Measurements from ENCODE around the gene CNTLN.

Gene CNTLN

GRCh38 chr9:17134396-17135294 lies at the start of gene CNTLN:
Gene CNTLN (plus strand): TSS chr9:17135040. CDS start chr9:17135066, 26 bp downstream.
- peak; percentile 78 to 90 for DNase-seq (ENCODE audit: low read depth in 1 of 2, low spot score in 1 of 2)
- in situ Hi-C loops (cut with HindIII; ENCODE audit: low pct_unique_long_range_greater_than_20kb, low sequenced_read_pairs) = no loop called here
- no peak for TF ChIP-seq JUND (IDR thresholded peaks at IDR 0.05; ENCODE audit: low read depth)

- TF ChIP-seq JUND (IDR thresholded peaks at IDR 0.05; ENCODE audit: low read depth) = no peak
- no peak for DNase-seq (ENCODE audit: low read depth in 1 of 2, low spot score in 1 of 2)
- in situ Hi-C loops (cut with HindIII; ENCODE audit: low pct_unique_long_range_greater_than_20kb, low sequenced_read_pairs) = no loop called here
Measured at GRCh38 chr9:17088566-17088965, 46.3 kb upstream of the CNTLN start.

GRCh38 chr9:17090041-17090440 lies 44.8 kb upstream of the CNTLN start:
- in situ Hi-C loops (cut with HindIII; ENCODE audit: low pct_unique_long_range_greater_than_20kb, low sequenced_read_pairs) = no loop called here
- no peak for TF ChIP-seq JUND (IDR thresholded peaks at IDR 0.05; ENCODE audit: low read depth)
- no peak for DNase-seq (ENCODE audit: low read depth in 1 of 2, low spot score in 1 of 2)

GRCh38 chr9:17116400-17116837 lies 18.4 kb upstream of the CNTLN start:
- peak in 1 of 2 experiments; percentile 40 for DNase-seq (ENCODE audit: low read depth in 1 of 2, low spot score in 1 of 2)
- TF ChIP-seq JUND (IDR thresholded peaks at IDR 0.05; ENCODE audit: low read depth) = no peak
- in situ Hi-C loops (cut with HindIII; ENCODE audit: low pct_unique_long_range_greater_than_20kb, low sequenced_read_pairs) = no loop called here

GRCh38 chr9:17117372-17117771 lies 17.5 kb upstream of the CNTLN start:
- no peak for DNase-seq (ENCODE audit: low read depth in 1 of 2, low spot score in 1 of 2)
- in situ Hi-C loops (cut with HindIII; ENCODE audit: low pct_unique_long_range_greater_than_20kb, low sequenced_read_pairs) = no loop called here
- TF ChIP-seq JUND (IDR thresholded peaks at IDR 0.05; ENCODE audit: low read depth) = no peak

GRCh38 chr9:17120203-17120602 lies 14.6 kb upstream of the CNTLN start:
- TF ChIP-seq JUND (IDR thresholded peaks at IDR 0.05; ENCODE audit: low read depth) = no peak
- no peak for DNase-seq (ENCODE audit: low read depth in 1 of 2, low spot score in 1 of 2)
- in situ Hi-C loops (cut with HindIII; ENCODE audit: low pct_unique_long_range_greater_than_20kb, low sequenced_read_pairs) = no loop called here

- no peak for TF ChIP-seq JUND (IDR thresholded peaks at IDR 0.05; ENCODE audit: low read depth)
- DNase-seq (ENCODE audit: low read depth in 1 of 2, low spot score in 1 of 2) = no peak
- in situ Hi-C loops (cut with HindIII; ENCODE audit: low pct_unique_long_range_greater_than_20kb, low sequenced_read_pairs) = no loop called here
Measured at GRCh38 chr9:17121264-17121663, 13.6 kb upstream of the CNTLN start.

- in situ Hi-C loops (cut with HindIII; ENCODE audit: low pct_unique_long_range_greater_than_20kb, low sequenced_read_pairs) = no loop called here
- TF ChIP-seq JUND (IDR thresholded peaks at IDR 0.05; ENCODE audit: low read depth) = no peak
- DNase-seq (ENCODE audit: low read depth in 1 of 2, low spot score in 1 of 2) = no peak
Measured at GRCh38 chr9:17130291-17130690, 4.5 kb upstream of the CNTLN start.

GRCh38 chr9:17130725-17131124 lies 4.1 kb upstream of the CNTLN start:
- in situ Hi-C loops (cut with HindIII; ENCODE audit: low pct_unique_long_range_greater_than_20kb, low sequenced_read_pairs) = no loop called here
- TF ChIP-seq JUND (IDR thresholded peaks at IDR 0.05; ENCODE audit: low read depth) = no peak
- no peak for DNase-seq (ENCODE audit: low read depth in 1 of 2, low spot score in 1 of 2)

- no peak for TF ChIP-seq JUND (IDR thresholded peaks at IDR 0.05; ENCODE audit: low read depth)
- in situ Hi-C loops (cut with HindIII; ENCODE audit: low pct_unique_long_range_greater_than_20kb, low sequenced_read_pairs) = no loop called here
- DNase-seq (ENCODE audit: low read depth in 1 of 2, low spot score in 1 of 2) = no peak
Measured at GRCh38 chr9:17131494-17131893, 3.3 kb upstream of the CNTLN start.

GRCh38 chr9:17135295-17136160 lies 688 bp downstream of the CNTLN start:
- DNase-seq (ENCODE audit: low read depth in 1 of 2, low spot score in 1 of 2) = peak; percentile 7 to 22
- TF ChIP-seq JUND (IDR thresholded peaks at IDR 0.05; ENCODE audit: low read depth) = no peak
- in situ Hi-C loops (cut with HindIII; ENCODE audit: low pct_unique_long_range_greater_than_20kb, low sequenced_read_pairs) = no loop called here

GRCh38 chr9:17137566-17137965 lies 2.7 kb downstream of the CNTLN start:
- in situ Hi-C loops (cut with HindIII; ENCODE audit: low pct_unique_long_range_greater_than_20kb, low sequenced_read_pairs) = no loop called here
- DNase-seq (ENCODE audit: low read depth in 1 of 2, low spot score in 1 of 2) = no peak
- no peak for TF ChIP-seq JUND (IDR thresholded peaks at IDR 0.05; ENCODE audit: low read depth)

GRCh38 chr9:17138503-17138902 lies 3.7 kb downstream of the CNTLN start:
- no peak for TF ChIP-seq JUND (IDR thresholded peaks at IDR 0.05; ENCODE audit: low read depth)
- in situ Hi-C loops (cut with HindIII; ENCODE audit: low pct_unique_long_range_greater_than_20kb, low sequenced_read_pairs) = no loop called here
- DNase-seq (ENCODE audit: low read depth in 1 of 2, low spot score in 1 of 2) = peak in 1 of 2 experiments; percentile 16
